Measurements from ENCODE around the gene PRPF40A.

DNA sequence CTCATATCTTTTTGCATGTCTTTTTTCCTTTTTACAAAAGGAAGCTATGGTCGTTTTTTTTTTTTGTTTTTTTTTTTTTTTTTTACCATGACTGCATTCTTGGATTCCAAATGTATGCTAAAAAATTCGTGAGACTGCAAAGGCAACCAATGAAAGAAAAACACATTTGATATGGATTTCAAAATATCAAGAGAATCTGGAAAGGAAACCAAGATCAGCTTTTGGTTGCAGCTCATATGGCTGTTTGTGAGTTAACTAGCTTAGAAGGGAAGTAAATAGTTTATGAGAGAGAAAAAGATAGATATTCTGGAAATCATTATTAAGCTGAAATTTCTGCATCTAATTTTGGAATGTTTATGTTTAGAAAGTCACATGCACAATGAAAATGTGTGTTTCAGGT is 110.3 kb downstream of the PRPF40A start:
- TF ChIP-seq POLR2A (IDR thresholded peaks at IDR 0.05) = no peak
- TF ChIP-seq, protein P1, sequence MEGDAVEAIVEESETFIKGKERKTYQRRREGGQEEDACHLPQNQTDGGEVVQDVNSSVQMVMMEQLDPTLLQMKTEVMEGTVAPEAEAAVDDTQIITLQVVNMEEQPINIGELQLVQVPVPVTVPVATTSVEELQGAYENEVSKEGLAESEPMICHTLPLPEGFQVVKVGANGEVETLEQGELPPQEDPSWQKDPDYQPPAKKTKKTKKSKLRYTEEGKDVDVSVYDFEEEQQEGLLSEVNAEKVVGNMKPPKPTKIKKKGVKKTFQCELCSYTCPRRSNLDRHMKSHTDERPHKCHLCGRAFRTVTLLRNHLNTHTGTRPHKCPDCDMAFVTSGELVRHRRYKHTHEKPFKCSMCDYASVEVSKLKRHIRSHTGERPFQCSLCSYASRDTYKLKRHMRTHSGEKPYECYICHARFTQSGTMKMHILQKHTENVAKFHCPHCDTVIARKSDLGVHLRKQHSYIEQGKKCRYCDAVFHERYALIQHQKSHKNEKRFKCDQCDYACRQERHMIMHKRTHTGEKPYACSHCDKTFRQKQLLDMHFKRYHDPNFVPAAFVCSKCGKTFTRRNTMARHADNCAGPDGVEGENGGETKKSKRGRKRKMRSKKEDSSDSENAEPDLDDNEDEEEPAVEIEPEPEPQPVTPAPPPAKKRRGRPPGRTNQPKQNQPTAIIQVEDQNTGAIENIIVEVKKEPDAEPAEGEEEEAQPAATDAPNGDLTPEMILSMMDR (IDR thresholded peaks at IDR 0.05) = no peak
- TF ChIP-seq POLR2AphosphoS5 (IDR thresholded peaks at IDR 0.05; ENCODE audit: insufficient read depth in 1 of 2, low read depth in 1 of 2) = no peak
